IPS-15b (cell line): ENCODE measurements around the gene POPDC2.

Experiments
- H3K27me3 ChIP-seq: one replicate; pipeline ENCODE4 v1.6.1; 2013; ENCODE audit warnings: low read length; ENCODE audit not compliant: control insufficient read depth, insufficient read depth
- H3K36me3 ChIP-seq: one replicate; pipeline ENCODE4 v1.6.1; 2013; ENCODE audit warnings: low read length; ENCODE audit not compliant: control insufficient read depth, insufficient read depth
- H3K4me1 ChIP-seq: one replicate; pipeline ENCODE4 v1.6.1; 2013; ENCODE audit warnings: mild to moderate bottlenecking, low read length; ENCODE audit not compliant: control insufficient read depth, insufficient read depth
- H3K4me3 ChIP-seq: one replicate; pipeline ENCODE4 v1.5.1; 2013; ENCODE audit warnings: low read depth, low read length
- H3K9ac ChIP-seq: one replicate; pipeline ENCODE4 v1.6.1; 2013; ENCODE audit warnings: low read depth, mild to moderate bottlenecking, low read length
- H3K9me3 ChIP-seq: one replicate; pipeline ENCODE4 v1.6.1; 2013; ENCODE audit warnings: mild to moderate bottlenecking, low read length; ENCODE audit not compliant: control insufficient read depth, insufficient read depth

The POPDC2 gene

GRCh38 chr3:119660474-119661440, at the start of gene POPDC2:
Gene POPDC2 (minus strand): TSS chr3:119660589. CDS start chr3:119660423, 166 bp downstream.
- H3K36me3 ChIP-seq, result no peaks in the 10 kb centered on the region
- H3K9ac ChIP-seq, result no peak within 1 kb of the TSS
- H3K27me3 ChIP-seq, result no peaks in the 10 kb centered on the region
- no peak within 1 kb of the TSS for H3K4me3 ChIP-seq
- H3K4me1 ChIP-seq, result no peaks in the 10 kb centered on the region
- no peaks in the 10 kb centered on the region for H3K9me3 ChIP-seq

- H3K9ac ChIP-seq, result no peak overlapping the region
- H3K9me3 ChIP-seq, result no peaks in the 10 kb centered on the region
- peaks cover 5% of the 10 kb centered on the region for H3K4me1 ChIP-seq
- no peaks in the 10 kb centered on the region for H3K36me3 ChIP-seq
- H3K4me3 ChIP-seq, result peak overlapping the region; percentile 86
- H3K27me3 ChIP-seq, result peaks cover 8% of the 10 kb centered on the region
These were observed 43.6 kb upstream of the POPDC2 start for GRCh38 chr3:119703820-119704531.

- Histone ChIP-seq H3K9me3 (no peaks in the 10 kb centered on the region), H3K4me1 (peaks cover 5% of the 10 kb centered on the region), H3K9ac (no peak within 1 kb of the TSS), H3K27me3 (peaks cover 8% of the 10 kb centered on the region), H3K36me3 (no peaks in the 10 kb centered on the region), H3K4me3 (peak within 1 kb of the TSS; percentile 86)
These were observed 42.4 kb upstream of the POPDC2 start, which contains the start of gene CFAP91 for GRCh38 chr3:119702530-119703527. Gene CFAP91 (plus strand): TSS chr3:119703022. CDS start chr3:119703099, 77 bp downstream.

- H3K4me3 ChIP-seq, result no peak overlapping the region
- H3K9me3 ChIP-seq, result no peaks in the 10 kb centered on the region
These were observed 40.7 kb upstream of the POPDC2 start for GRCh38 chr3:119700920-119701734.

GRCh38 chr3:119700269-119700919, 40.0 kb upstream of the POPDC2 start:
- H3K4me1 ChIP-seq, result peaks cover 5% of the 10 kb centered on the region
- no peaks in the 10 kb centered on the region for H3K9me3 ChIP-seq
- H3K36me3 ChIP-seq, result no peaks in the 10 kb centered on the region
- no peak overlapping the region for H3K9ac ChIP-seq
- no peak overlapping the region for H3K4me3 ChIP-seq
- peaks cover 8% of the 10 kb centered on the region for H3K27me3 ChIP-seq

More at GRCh38 chr3:119700920-119701734, 40.7 kb upstream of the POPDC2 start:
- no peaks in the 10 kb centered on the region for H3K36me3 ChIP-seq
- peaks cover 5% of the 10 kb centered on the region for H3K4me1 ChIP-seq
- no peak overlapping the region for H3K9ac ChIP-seq
- H3K27me3 ChIP-seq, result peaks cover 8% of the 10 kb centered on the region

- H3K36me3 ChIP-seq, result no peaks in the 10 kb centered on the region
- H3K27me3 ChIP-seq, result no peaks in the 10 kb centered on the region
- H3K9me3 ChIP-seq, result no peaks in the 10 kb centered on the region
- no peaks in the 10 kb centered on the region for H3K4me1 ChIP-seq
- H3K9ac ChIP-seq, result no peak overlapping the region
- no peak overlapping the region for H3K4me3 ChIP-seq
These were observed 37.0 kb upstream of the POPDC2 start for GRCh38 chr3:119697394-119697793.

GRCh38 chr3:119695480-119695879, 35.1 kb upstream of the POPDC2 start:
- no peaks in the 10 kb centered on the region for H3K4me1 ChIP-seq
- H3K36me3 ChIP-seq, result no peaks in the 10 kb centered on the region
- H3K27me3 ChIP-seq, result no peaks in the 10 kb centered on the region
- no peak overlapping the region for H3K4me3 ChIP-seq
- H3K9ac ChIP-seq, result no peak overlapping the region
- H3K9me3 ChIP-seq, result no peaks in the 10 kb centered on the region

- H3K4me3 ChIP-seq, result no peak overlapping the region
- H3K9ac ChIP-seq, result no peak overlapping the region
- peaks cover under 1% of the 10 kb centered on the region for H3K4me1 ChIP-seq
- no peaks in the 10 kb centered on the region for H3K9me3 ChIP-seq
- no peaks in the 10 kb centered on the region for H3K27me3 ChIP-seq
- no peaks in the 10 kb centered on the region for H3K36me3 ChIP-seq
These were observed 29.8 kb upstream of the POPDC2 start for GRCh38 chr3:119690043-119690656.

GRCh38 chr3:119683421-119683820, 23.0 kb upstream of the POPDC2 start:
- no peaks in the 10 kb centered on the region for H3K9me3 ChIP-seq
- H3K4me1 ChIP-seq, result peaks cover 3% of the 10 kb centered on the region
- no peaks in the 10 kb centered on the region for H3K36me3 ChIP-seq
- no peak overlapping the region for H3K9ac ChIP-seq
- H3K27me3 ChIP-seq, result no peaks in the 10 kb centered on the region
- H3K4me3 ChIP-seq, result no peak overlapping the region

GRCh38 chr3:119681279-119681678, 20.9 kb upstream of the POPDC2 start:
- Histone ChIP-seq H3K9ac (no peak overlapping the region), H3K36me3 (no peaks in the 10 kb centered on the region), H3K4me1 (peaks cover 7% of the 10 kb centered on the region), H3K27me3 (no peaks in the 10 kb centered on the region), H3K9me3 (no peaks in the 10 kb centered on the region), H3K4me3 (no peak overlapping the region)
